H1 (cell line): ENCODE results near the gene PLEKHA4. TPM values are rescaled to one million over a fixed set of nuclear protein-coding genes. Genes with fewer than 3 reads are reported as not detected.

Source experiments
- CTCF ChIA-PET: fragments of 300-600 bp; sonication (Branson Sonifier 250); formaldehyde crosslinking; loops from one replicate; lab custom pipeline; 2021; ENCODE audit not compliant: partially characterized antibody; lab: Charles Lee
- POLR2A ChIA-PET: fragments of 300-600 bp; sonication (Branson Sonifier 250); formaldehyde crosslinking; loops from one replicate; lab custom pipeline; 2021; ENCODE audit warnings: inconsistent platforms; ENCODE audit not compliant: partially characterized antibody; lab: Charles Lee
- DNase-seq, 2 experiments: peaks; one replicate each; pipeline versions ENCODE4 v3.0.0 to v3.0.0-alpha.2; 2010 to 2022; ENCODE audit warnings: low spot score in 2 of 2, low read depth in 1 of 2, mixed read lengths in 1 of 2
- FAIRE-seq: peaks from 2 replicates; lab custom pipeline; 2011; peaks lifted over from hg19 to GRCh38; lab: Jason Lieb, UNC
- H2AFZ ChIP-seq: 2 replicates; pipeline ENCODE4 v1.8.1; 2012; ENCODE audit warnings: low read length, inconsistent platforms
- H2AK5ac ChIP-seq: 2 replicates; pipeline ENCODE4 v1.6.1; 2013; ENCODE audit warnings: low read depth, low read length
- H2BK120ac ChIP-seq: replicated peaks from 2 replicates; pipeline ENCODE3; 2013; ENCODE audit warnings: low read depth, low read length, inconsistent platforms
- H2BK12ac ChIP-seq: 2 replicates; pipeline ENCODE4 v1.6.1; 2013; ENCODE audit warnings: low read depth, low read length
- H2BK15ac ChIP-seq: 2 replicates; pipeline ENCODE4 v1.6.1; 2013; ENCODE audit warnings: low read length
- H2BK20ac ChIP-seq: 2 replicates; pipeline ENCODE4 v1.6.1; 2013; ENCODE audit warnings: low read length
- H2BK5ac ChIP-seq: 2 replicates; pipeline ENCODE4 v1.6.1; 2013; ENCODE audit warnings: low read depth, low read length
- H3K14ac ChIP-seq: 2 replicates; pipeline ENCODE4 v1.6.1; 2013; ENCODE audit warnings: inconsistent platforms; ENCODE audit not compliant: insufficient read length
- H3K18ac ChIP-seq: 2 replicates; pipeline ENCODE4 v1.6.1; 2013; ENCODE audit warnings: low read length; ENCODE audit errors: extremely low read depth
- H3K23ac ChIP-seq: 2 replicates; pipeline ENCODE4 v1.6.1; 2013; ENCODE audit warnings: inconsistent platforms; ENCODE audit not compliant: insufficient read length
- H3K23me2 ChIP-seq: 2 replicates; pipeline ENCODE4 v1.6.1; 2013; ENCODE audit warnings: low read depth, low read length
- H3K27ac ChIP-seq: 2 replicates; pipeline ENCODE4 v1.6.1; 2011; ENCODE audit warnings: low read depth, low read length, inconsistent platforms
- H3K27me3 ChIP-seq, 4 experiments: replicated peaks in 1 of 4; 1 replicate in 1 of 4; 2 replicates in 3 of 4; pipeline versions ENCODE4 v1.6.1 to v1.8.1; 2011 to 2013; ENCODE audit warnings: low read length in 3 of 4, mild to moderate bottlenecking in 3 of 4, inconsistent platforms in 2 of 4, mixed read lengths in 2 of 4, moderate library complexity in 1 of 4; ENCODE audit not compliant: control insufficient read depth in 3 of 4, insufficient read depth in 3 of 4; ENCODE audit errors: extremely low read depth in 1 of 4
- H3K36me3 ChIP-seq, 4 experiments: 2 replicates each; pipeline versions ENCODE4 v1.6.1 to v1.8.1; 2011 to 2013; ENCODE audit warnings: mild to moderate bottlenecking in 4 of 4, low read length in 3 of 4, moderate library complexity in 2 of 4, control low read depth in 1 of 4, inconsistent platforms in 1 of 4; ENCODE audit not compliant: insufficient read depth in 4 of 4, control insufficient read depth in 2 of 4
- H3K4ac ChIP-seq: replicated peaks from 2 replicates; pipeline ENCODE3; 2013; ENCODE audit warnings: low read length, low read depth, mixed read lengths, inconsistent platforms; ENCODE audit not compliant: insufficient read length
- H3K4me1 ChIP-seq, 4 experiments: replicated peaks in 1 of 4; 1 replicate in 1 of 4; 2 replicates in 3 of 4; pipeline versions ENCODE4 v1.6.1 to v1.8.1; 2011 to 2013; ENCODE audit warnings: low read length in 3 of 4, inconsistent platforms in 2 of 4, mixed read lengths in 1 of 4; ENCODE audit not compliant: insufficient read depth in 4 of 4, control insufficient read depth in 3 of 4
- H3K4me2 ChIP-seq, 2 experiments: 2 replicates each; pipeline versions ENCODE4 v1.6.1 to v1.8.1; 2011 to 2013; ENCODE audit warnings: low read depth in 2 of 2, low read length in 2 of 2, control low read depth in 1 of 2, inconsistent platforms in 1 of 2, mild to moderate bottlenecking in 1 of 2; ENCODE audit not compliant: insufficient read depth in 1 of 2
- H3K4me3 ChIP-seq, 4 experiments: fragments of 200-600, 300-600 bp in 1 of 4; sonication (generic), shearing (Covaris generic), sonication (Bioruptor Twin) in 1 of 4; 2 replicates each; pipeline versions ENCODE4 v1.5.1 to v1.8.1; 2011 to 2016; ENCODE audit warnings: low read length in 4 of 4, low read depth in 3 of 4, control low read depth in 2 of 4, inconsistent platforms in 2 of 4, mild to moderate bottlenecking in 2 of 4, mixed read lengths in 1 of 4, moderate library complexity in 1 of 4; ENCODE audit not compliant: insufficient read depth in 2 of 4; ENCODE audit errors: extremely low read depth in 1 of 4
- H3K56ac ChIP-seq: replicated peaks from 2 replicates; pipeline ENCODE3; 2013; ENCODE audit warnings: low read depth, mild to moderate bottlenecking, mixed read lengths, low read length, inconsistent platforms; ENCODE audit not compliant: insufficient read length
- H3K79me1 ChIP-seq: 2 replicates; pipeline ENCODE4 v1.6.1; 2013; ENCODE audit warnings: low read depth, low read length, control low read depth
- H3K79me2 ChIP-seq, 2 experiments: 2 replicates each; pipeline versions ENCODE4 v1.6.1 to v1.8.1; 2012 to 2013; ENCODE audit warnings: low read length in 2 of 2, mild to moderate bottlenecking in 2 of 2, inconsistent platforms in 1 of 2; ENCODE audit not compliant: insufficient read depth in 2 of 2, control insufficient read depth in 1 of 2
- H3K9ac ChIP-seq, 4 experiments: replicated peaks in 1 of 4; 1 replicate in 1 of 4; 2 replicates in 3 of 4; pipeline versions ENCODE4 v1.6.1 to v1.8.1; 2011 to 2013; ENCODE audit warnings: low read depth in 3 of 4, low read length in 3 of 4, control low read depth in 2 of 4, mild to moderate bottlenecking in 2 of 4, moderate library complexity in 2 of 4, inconsistent platforms in 1 of 4; ENCODE audit errors: extremely low read depth in 1 of 4
- H3K9me3 ChIP-seq, 2 experiments: 2 replicates each; pipeline versions ENCODE4 v1.6.1 to v1.8.1; 2012 to 2013; ENCODE audit warnings: mild to moderate bottlenecking in 2 of 2, moderate library complexity in 2 of 2, control low read depth in 1 of 2, inconsistent platforms in 1 of 2, low read depth in 1 of 2, low read length in 1 of 2, mixed read lengths in 1 of 2; ENCODE audit not compliant: insufficient read depth in 2 of 2
- H4K20me1 ChIP-seq, 2 experiments: replicated peaks in 1 of 2; 2 replicates each; pipeline versions ENCODE3 to v1.8.1; 2011 to 2013; ENCODE audit warnings: inconsistent platforms in 2 of 2, low read length in 2 of 2, mild to moderate bottlenecking in 1 of 2; ENCODE audit not compliant: insufficient read depth in 2 of 2, control insufficient read depth in 1 of 2
- H4K5ac ChIP-seq: 2 replicates; pipeline ENCODE4 v1.6.1; 2013; ENCODE audit warnings: low read length, low read depth, mixed read lengths, inconsistent platforms; ENCODE audit not compliant: insufficient read length
- H4K8ac ChIP-seq: 2 replicates; pipeline ENCODE4 v1.8.0; 2013; ENCODE audit warnings: mild to moderate bottlenecking, moderate library complexity, low read length, inconsistent platforms; ENCODE audit not compliant: insufficient read depth; ENCODE audit errors: extremely low read depth
- H4K91ac ChIP-seq: replicated peaks from 2 replicates; pipeline ENCODE3; 2013; ENCODE audit warnings: low read length, mixed read lengths, inconsistent platforms; ENCODE audit not compliant: insufficient read length
- CREB1 ChIP-seq: IDR thresholded peaks from 2 replicates; pipeline ENCODE4 v1.6.1; 2012; ENCODE audit warnings: inconsistent platforms
- WGBS, 2 experiments: shearing (Covaris generic) in 1 of 2; methylation state at CpG; one replicate each; pipeline versions ENCODE4 v1.1.6 to v1.1.7; 2013 to 2015; ENCODE audit warnings: low lambda C conversion rate in 2 of 2, mixed read lengths in 2 of 2, inconsistent platforms in 1 of 2, low coverage in 1 of 2, missing lambda C conversion rate in 1 of 2; ENCODE audit not compliant: insufficient replicate concordance in 2 of 2, insufficient coverage in 1 of 2, insufficient read length in 1 of 2; ENCODE audit errors: extremely low coverage in 1 of 2, missing lambda C conversion rate in 1 of 2; 5-methylcytosine and 5-hydroxymethylcytosine counted together
- polyA plus RNA-seq, 7 experiments: library from polyadenylated mRNA; depleted of rRNA in 3 of 7; stranded (reverse) in 5 of 7; unstranded in 2 of 7; fragments of >200 nt in 5 of 7; fragments of 200-250 nt in 2 of 7; gene quantifications; 1 replicate in 5 of 7; 2 replicates in 1 of 7; 4 replicates in 1 of 7; pipeline versions ENCODE4 v1.2.1 to v1.2.3, GENCODE V29; 2011 to 2013; ENCODE audit warnings: missing spikeins in 2 of 7, mixed read lengths in 2 of 7
- total RNA-seq: library from RNA; stranded (reverse); fragmentation: NEBNext Ultra II Directional; extraction: Animal tissue kit (Norgen Biotek cat#: 25700); gene quantifications from 2 replicates; pipeline ENCODE4 v1.2.1, GENCODE V29; 2021

PLEKHA4 gene
- total and polyA plus RNA-seq, 2 of the 8 experiments (the other 6 are each of a cell fraction or from before 2014, with no cell fraction given): 8.2 to 18.0 TPM

DNA sequence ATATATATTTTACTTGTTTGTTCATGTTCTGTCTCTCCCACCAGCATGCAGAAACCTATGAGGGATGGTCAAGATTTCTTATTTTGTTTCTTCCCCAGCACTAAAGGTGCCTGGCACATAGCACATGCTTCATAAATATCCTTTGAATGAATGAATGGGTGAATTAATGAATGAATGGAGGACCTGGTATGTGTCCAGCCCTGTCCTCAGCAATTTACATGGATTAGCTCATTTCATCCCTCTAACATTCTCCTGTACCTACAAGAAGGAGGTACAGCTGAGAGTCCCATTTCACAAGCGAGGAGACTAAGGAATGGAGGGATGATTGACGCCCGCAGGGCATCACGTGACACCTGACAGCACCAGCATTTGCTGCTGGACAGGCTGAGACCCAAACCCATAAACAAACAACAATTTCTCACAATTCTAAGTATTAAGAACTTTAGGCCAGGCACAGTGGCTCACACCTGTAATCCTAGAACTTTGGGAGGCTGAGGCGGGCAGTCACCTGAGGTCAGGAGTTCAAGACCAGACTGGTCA, 50.8 kb downstream of the PLEKHA4 start:
- 92% methylated on average over 5 of the region's 5 CpGs; no CpG with 5 or more reads in 1 of the 2 experiments for WGBS, 2 experiments
- Histone ChIP-seq H3K4ac (no peak overlapping the region), H2AK5ac (no peak overlapping the region), H3K14ac (no peak overlapping the region), H4K20me1 (peaks cover 0 to 12% of the 10 kb centered on the region in 2 experiments), H4K5ac (no peak overlapping the region), H3K23ac (no peak overlapping the region), H2BK5ac (no peak overlapping the region), H3K18ac (no peak overlapping the region), H2AFZ (no peak overlapping the region), H2BK120ac (no peak overlapping the region), H4K8ac (no peak overlapping the region), H3K27ac (no peak overlapping the region), H4K91ac (no peak overlapping the region), H3K79me1 (no peaks in the 10 kb centered on the region), H3K9ac (no peak overlapping the region), H2BK15ac (no peak overlapping the region), H2BK20ac (no peak overlapping the region), H3K36me3 (peaks cover 0 to 8% (median 1%) of the 10 kb centered on the region in 4 experiments; a peak in 3 of 8 replicates), H3K4me1 (peaks cover 3 to 8% (median 4%) of the 10 kb centered on the region in 4 experiments), H3K4me2 (no peak overlapping the region), H3K9me3 (no peaks in the 10 kb centered on the region), H3K79me2 (no peaks in the 10 kb centered on the region; a peak in 1 of 4 replicates), H3K27me3 (no peaks in the 10 kb centered on the region), H3K56ac (no peak overlapping the region), H3K4me3 (no peak overlapping the region), H2BK12ac (no peak overlapping the region), H3K23me2 (peaks cover 12% of the 10 kb centered on the region; the same call in 1 of the 2 replicates)
- DNase-seq: no peak
- no peak for TF ChIP-seq CREB1
- FAIRE-seq: no peak
- CTCF ChIA-PET: interaction anchor here (0.6 to 13.8 kb wide), 7 partner anchors 10 to 170 kb away, joined by 3 to 285 read pairs (median 7); partner anchors contain the start of gene HSD17B14
- POLR2A ChIA-PET: interaction anchor here (1.6 to 2.2 kb wide), 2 partner anchors 9 to 11 kb away, joined by 4 to 5 read pairs; no protein-coding TSS in a partner anchor
